HG02763 (cell line): ENCODE data around the gene TTYH1.

ENCODE experiments used
- ATAC-seq: cut with Tn5 transposase; IDR thresholded peaks from one replicate; pipeline ENCODE4 v1.9.1; 2021; ENCODE audit warnings: mild to moderate bottlenecking, moderate library complexity; ENCODE audit not compliant: unreplicated experiment

Gene TTYH1

DNA sequence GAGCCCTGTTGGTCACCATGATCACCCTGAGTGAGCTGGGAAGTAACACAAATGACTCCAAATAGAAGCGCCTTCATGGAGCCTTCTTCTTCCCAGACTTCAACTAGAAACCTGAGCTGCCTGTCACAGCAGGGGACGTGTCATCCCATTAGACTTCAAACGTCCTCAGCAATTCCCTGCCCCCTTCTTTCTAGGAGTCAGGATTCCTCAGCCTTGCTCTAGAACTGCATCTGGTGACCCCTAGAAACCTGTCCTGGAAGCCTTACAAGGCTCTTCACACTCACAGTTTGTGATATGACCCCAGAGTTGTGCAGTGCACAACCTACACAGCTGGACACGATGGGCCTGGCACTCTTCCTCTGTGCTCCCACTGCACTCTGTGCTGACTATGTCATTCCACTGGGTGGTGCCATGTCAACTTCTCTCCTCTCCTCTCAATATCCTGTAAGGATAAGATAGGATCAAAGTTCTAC, 23.6 kb upstream of the TTYH1 start:
- no peak for ATAC-seq

DNA sequence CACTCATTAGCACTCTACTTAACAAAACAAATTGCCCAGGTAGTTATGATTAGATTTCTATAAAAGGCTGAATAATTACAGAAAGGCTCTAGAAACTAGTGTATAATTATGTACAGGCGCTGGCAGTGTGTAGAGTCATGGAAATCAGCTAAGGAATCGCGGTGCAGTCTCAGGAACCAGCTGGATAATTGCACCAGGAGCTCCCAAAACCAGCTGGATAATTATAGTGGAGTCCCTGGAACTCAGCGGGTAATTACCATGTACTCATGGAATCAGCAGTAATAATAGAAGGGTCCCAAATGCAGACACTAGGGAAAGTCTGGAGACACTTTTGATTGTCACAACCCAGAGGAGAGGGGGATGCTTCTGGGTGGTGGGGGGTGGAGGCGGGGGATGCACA, 23.2 kb upstream of the TTYH1 start:
- no peak for ATAC-seq

DNA sequence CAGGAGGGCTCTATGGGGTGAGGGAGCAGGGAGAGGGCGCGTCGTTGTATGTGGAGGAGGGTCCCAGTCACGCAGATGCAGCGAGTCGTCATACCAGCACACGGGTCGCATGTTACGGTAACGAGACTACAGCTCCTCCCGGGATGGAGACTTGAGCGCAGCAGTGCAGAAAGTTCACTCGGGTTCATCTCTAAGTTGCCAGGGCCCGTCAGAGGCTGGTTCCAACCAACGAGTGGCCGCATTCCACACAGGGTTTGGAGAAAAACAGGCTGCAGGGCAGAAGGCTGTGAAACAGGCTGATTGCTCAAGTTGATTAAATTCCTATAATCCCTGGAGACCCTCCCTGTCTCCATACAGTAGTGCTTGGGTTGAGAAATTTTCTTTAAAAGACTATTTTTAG, 21.9 kb upstream of the TTYH1 start:
- ATAC-seq, result no peak

DNA sequence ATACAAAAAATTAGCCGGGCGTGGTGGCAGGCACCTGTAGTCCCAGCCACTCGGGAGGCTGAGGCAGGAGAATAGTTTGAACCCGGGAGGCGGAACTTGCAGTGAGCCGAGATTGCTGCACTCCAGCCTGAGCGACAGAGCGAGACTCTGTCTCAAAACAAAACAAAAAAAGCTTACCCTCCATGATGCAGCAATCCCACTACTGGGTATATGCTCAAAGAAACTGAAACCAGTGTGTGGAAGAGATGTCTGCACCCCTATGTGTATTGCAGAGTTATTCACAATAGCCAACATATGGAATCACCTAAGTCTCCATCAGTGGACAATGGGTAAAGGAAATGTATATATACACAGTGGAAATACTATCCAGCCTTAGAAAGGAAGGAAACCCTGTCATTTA, 19.6 kb upstream of the TTYH1 start:
- ATAC-seq, result no peak

DNA sequence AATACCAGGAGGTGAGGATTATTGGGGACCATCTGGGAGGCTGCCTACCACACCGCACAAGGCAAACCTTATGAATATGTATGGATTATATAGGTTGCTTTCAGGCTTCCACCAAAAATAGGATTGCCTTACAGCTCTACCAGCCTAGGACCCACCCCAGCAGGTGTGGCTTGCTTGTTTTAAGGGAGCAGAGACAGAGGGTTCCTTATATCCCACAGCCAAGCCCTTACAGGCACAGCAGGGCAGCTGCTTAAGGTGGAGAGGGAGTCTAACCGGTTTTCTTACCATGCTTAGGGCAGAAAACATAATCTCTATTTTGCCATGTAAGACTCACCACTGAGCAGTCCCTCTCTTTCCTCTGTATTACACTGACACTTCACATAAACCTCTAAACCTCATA, 16.1 kb upstream of the TTYH1 start:
- no peak for ATAC-seq

DNA sequence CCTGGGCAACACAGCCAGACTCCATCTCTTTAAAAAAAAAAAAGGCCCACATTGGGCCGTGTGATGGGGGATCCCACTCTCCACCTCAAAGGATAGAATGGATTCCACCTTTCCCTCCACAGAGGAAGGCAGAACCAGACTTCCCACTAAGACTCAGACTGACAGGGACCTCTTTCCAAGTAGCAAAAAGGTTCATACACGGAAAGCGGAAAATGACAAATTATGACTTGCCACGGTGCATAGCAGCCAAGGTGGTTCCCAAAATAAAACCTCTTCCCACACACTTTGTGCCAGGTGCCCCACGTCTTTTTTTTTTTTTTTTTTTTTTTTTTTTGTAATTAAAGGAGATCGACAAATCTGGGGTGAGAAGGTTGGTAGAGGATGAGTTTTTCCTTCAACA, 14.4 kb upstream of the TTYH1 start:
- ATAC-seq, result no peak

DNA sequence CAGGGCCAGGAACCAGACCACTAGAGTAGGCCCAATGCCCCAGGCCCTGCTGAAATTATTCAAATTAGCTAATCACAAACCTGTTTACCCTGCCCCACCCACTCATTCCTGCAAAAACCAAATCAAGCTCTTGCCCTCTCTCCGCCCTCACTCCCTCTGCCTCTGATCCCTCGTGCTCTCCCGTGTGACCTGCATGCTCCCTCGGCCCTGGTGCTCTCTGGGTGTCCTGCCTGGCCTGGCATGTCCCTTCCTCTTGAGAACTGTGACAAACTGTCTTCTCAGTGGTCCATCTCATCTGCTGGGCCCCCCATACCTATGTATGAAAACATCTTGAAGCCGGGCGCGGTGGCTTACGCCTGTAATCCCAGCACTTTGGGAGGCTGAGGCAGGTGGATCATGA, 12.2 kb upstream of the TTYH1 start:
- ATAC-seq, result no peak

DNA sequence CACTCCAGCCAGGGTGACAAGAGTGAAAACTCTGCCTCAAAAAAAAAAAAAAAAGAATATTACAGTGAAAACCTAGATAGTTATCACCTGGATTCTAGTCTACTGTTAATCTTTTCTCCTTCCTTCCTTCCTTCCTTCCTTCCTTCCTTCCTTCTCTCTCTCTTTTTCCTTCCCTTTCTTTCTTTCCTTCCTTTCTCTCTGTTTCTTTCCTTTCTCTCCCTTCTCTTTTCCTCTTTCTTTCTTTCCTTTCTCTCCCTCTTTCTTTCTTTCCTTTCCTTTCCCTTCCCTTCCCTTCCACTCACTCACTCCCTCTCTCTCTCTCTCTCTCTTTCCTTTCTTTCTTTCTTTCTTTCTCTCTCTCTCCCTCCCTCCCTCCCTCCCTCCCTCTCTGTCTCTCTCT, 9.6 kb upstream of the TTYH1 start:
- no peak for ATAC-seq

DNA sequence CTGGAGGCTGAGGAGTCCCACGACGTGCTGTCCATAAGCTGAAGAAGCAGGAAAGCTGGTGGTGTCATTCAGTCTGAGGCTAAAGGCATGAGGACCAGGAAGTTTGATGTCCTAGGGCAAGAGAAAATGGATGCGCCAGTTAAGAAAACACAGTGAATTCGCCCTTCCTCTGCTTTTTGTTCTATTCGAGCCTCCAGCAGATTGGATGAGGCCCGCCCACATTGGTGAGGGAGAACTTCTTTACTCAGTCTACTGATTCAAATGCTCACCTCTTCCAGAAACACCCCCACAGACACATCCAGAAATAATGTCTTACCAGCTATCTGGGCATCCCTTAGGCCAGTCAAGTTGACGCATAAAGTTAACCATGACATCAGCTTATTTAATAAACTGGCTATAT, 7.5 kb upstream of the TTYH1 start:
- no peak for ATAC-seq

DNA sequence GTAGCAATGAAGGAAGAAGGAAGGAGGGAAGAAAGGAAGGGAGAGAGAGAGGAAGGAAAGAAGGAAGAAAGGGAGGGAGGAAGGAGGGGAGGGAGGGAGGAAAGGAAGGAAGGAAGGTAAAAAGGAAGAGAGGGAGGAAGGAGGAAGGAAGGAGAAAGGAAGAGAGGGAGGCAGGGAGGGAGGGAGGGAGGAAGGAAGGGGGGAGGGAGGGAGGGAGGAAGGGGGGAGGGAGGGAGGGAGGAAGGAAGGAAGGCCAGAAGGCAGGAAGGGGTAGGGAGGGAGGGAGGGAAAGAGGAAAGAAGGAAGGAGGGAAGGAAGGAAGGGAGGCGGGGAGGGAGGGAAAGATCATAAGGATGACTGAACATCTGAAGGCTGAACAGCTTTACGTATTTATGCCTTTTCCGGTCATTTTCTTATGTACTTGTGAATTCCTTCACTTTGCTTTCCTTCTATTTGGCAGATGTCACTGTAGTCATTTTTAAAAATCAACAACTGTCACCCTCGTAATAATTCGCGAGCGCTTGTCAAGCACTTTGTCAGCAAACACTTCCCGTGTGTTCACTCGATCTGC, 6.7 kb upstream of the TTYH1 start:
- no peak for ATAC-seq

DNA sequence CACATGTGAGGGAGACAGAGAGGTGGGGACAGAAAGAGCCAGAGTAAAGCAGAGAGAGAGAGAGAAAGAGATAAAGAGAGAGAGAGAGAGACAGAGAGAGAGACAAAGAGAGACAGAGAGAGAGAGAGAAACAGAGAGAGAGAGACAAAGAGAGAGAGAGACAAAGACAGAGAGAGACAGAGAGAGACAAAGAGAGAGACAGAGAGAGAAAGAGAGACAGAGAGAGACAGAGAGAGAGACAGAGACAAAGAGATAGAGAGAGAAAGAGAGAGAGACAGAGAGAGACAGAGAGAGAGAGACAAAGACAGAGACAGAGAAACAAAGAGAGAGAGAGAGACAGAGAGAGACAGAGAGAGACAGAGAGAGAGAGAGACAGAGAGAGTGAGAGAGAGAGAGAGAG, 4.2 kb upstream of the TTYH1 start:
- no peak for ATAC-seq

DNA sequence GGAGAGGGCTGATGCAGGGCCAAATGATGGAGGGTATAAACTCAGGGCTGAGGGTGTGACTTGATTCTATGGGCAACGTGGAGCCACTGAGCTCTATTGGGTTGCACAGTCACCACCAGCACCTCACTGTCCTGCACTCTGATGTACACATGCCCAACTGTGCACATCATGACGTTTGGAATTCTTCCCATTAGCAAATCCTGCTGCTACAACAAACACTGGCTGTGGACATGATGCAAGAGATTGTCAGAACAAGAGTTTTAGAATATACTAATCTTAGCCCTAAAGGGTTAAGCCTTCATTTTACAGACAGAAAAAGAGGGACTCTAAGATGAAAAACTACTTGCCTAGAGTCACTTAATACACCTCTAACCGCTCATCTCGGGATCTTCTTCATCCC, 2.4 kb upstream of the TTYH1 start:
- no peak for ATAC-seq

DNA sequence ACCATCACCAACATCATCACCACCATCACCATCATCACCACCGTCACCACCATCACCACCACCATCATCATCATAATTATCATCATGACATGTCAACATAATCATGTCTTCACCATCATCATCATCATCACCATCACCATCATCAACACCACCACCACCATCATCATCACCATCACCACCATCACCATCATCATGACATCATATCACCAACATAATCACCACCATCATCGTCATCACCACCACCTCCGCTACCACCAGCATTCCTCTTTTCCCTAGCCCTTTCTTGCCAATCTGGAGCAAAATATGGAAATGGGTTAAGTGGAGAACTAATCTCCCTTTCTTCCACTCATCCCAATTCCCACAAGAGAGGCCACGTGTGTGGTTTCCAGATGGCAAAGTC, 1.1 kb upstream of the TTYH1 start:
- no peak for ATAC-seq

DNA sequence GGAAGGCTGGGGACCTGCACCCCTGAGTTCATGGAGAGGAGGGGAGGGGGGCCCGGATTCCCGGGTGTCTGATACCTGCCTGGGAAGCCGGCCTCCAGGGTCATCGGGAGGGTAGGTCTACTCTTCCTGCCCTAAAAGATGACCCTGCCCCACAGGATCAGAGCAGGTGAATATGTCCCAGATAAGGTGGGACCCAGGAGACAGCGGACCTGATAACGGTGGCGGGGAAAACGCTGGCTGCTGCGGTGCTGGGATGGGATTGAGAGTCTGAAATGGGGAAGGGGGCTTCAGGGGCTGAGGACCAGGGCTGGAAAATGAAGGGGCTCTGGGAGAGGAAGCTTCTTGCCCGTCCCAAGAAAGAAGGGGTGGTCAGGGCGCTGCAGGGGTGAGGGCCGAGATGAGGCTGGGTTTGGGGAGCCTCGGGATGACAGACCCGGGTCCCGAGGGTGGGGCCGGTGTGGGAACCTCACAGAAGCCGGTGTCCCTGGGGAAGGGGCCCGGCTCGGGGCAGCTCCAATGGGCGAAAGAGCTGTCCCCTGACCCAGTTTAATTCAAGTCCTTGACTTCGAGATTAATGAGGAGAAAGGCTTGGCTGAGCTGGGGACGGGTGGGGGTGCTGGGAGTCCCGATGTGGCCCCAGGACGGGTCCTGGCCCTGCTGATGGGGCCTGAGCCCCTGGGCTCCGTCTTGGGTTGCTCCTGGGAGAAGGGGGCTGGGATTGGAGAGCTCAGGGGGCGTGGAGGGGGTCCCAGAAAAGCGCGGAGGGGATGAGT, 823 bp downstream of the TTYH1 start:
- ATAC-seq, result no peak

DNA sequence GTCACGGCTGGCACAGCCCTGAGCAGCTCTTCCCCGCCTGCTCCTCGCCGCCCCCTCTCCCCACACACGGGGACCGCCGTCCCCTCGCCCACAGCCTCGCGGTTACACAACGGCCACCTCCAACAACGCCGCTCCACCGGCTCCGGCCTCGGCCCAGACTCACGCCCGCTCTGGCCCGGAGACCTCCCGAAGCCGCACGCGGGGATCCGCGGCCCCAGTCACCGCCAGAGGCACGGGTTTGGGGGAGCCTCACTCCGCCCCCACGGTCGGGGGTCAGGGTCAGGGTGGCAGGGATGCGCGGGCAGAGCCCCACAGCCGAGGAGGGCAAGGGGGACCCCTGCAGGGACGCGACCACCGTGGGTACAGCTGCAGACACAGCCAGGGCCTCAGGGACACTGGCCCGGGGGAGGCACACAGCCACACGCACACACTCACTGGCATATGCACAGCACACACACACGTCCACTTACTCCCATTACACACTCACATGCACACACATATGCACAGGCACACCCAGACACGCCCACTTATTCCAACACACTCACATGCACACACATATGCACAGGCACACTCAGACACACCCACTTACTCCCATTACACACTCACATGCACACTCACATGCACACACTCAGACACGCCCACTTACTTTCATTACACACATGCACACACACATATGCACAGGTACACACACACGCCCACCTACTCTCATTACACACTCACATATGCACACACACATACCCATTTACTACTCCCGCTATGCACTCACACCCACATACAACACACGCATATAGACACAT, 1.6 kb downstream of the TTYH1 start:
- ATAC-seq, result no peak

DNA sequence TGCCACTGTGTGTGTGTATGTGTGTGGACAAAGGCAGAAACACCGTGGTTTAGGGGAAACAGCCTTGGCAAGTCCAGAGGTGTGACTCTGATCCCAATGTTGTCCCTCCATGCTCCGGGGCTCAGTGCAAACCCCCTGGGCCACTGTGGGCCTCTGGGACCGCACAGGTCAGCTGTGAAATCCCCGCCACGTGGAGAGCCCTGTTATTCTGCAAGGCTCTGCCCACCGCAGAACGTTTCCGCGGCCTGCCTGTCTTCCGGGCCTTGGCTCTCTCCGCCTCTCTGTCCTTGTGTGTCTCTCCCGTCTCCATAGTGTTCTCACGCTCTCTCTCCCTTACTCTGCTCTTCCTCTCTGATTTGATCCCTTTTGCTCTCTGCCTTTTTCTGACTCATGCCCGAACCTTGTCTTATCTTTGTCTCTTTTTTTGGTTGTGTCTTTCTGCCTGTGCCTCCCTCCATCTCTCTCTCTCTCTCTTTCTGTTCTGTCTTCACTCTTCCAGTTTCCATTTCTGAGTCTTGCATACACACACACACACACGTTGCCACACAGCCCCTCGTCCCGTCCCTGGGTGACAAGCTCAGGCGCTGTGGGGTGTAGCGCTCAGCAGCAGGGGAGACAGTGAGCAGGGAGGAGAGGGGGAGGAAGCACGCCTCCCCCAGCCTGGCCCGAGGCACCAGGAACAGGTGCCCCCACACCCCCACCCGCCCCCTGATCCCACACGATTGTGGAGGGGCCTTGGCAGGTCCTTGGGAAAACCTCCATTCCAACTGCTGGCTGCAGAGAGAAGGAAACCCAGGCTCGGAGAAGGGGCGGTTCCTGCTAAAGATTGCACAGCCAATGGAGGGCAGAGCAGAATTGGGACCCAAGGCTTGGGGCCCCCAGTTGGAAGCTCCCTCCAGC, 3.0 kb downstream of the TTYH1 start:
- ATAC-seq, result no peak

DNA sequence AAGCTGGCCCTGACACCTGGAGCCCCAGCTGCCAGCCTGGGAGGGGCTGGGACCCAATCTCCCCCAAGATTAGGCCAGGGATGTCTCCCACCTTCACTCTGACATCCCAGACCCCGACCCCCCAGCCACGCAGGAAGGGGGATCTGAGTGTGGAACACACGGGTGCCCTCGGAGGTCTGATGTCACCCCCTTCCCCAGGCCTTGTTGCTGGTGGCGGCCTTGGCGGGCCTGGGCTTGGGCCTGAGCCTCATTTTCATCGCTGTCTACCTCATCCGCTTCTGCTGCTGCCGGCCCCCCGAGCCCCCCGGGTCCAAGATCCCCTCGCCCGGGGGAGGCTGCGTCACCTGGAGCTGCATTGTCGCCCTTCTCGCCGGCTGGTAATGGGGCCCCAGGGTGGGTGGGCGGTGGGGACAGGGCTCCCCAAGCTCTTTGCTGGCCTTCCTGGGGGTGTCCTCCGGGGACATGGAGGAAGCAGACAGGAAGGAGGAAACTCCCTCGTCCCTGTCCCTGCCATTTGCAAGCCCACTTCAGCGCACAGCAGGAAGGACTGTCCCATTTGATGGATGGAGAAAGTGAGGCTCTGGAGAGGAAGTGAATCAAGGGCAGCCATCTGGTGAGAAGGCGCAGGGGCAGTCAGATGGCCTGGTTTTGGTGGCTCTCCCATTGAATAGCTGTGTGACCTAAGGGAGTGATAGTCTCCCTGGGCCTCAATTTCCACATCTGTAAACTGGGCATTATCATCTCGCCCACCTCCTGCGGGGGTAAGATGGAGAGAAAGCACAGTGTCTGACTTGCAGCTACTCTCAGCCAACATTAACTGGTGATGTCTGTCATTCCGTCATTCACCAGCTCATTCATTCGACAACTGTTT, 3.9 kb downstream of the TTYH1 start:
- no peak for ATAC-seq

DNA sequence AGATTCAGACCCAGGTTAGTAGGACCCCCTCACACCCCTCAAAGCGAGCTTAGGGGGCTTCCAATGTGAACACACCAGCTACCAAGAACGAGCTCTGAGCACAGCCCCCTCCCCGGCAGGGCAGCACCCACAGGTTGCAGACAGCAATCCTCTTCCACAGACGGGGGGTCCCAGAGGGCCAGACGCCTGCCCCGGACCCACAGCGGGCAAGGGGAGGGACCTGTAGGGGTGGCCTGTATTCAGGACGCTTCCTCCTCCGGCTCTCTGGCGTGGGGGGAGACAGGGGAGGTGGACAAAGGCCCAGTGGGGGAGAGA, 4.8 kb downstream of the TTYH1 start:
- ATAC-seq, result no peak

DNA sequence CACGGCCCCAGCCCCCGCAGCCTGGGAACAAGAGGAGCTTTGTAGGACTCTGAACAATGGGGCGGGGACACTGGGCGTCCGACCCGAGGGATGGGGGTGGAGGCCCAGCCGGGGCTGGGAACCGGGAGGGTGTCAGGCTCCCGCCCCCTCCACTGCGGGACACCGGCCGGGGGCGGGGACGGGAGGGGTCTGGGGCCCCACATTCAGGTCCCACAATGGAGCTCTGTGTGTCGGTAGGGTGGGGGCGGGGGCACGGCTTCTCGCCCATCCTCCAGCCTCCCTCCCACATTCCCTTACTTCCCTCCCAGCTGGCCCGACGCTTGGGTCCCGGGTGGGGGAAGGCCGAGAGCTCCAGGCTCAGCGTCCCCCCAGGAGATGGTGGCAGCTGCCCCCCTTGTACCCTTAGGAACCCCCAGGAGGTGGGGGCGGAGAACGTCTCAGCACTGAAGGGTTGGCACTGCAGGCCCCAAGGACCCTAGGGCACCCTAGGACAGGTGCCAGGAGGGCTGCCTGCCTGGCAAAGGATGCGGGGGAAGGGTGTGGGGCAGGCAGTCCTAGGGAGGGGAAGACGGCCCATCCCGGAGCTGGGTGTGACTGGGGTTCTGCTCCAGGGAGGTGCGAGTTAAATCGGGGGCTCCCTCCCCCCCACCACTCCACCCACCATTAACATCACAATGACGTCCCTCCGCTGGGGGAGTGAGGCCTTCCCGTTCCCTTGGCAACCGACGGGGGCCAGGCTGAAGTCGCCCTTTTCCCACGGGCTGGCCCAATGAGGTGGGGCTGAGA, 5.3 kb downstream of the TTYH1 start:
- ATAC-seq, result no peak

DNA sequence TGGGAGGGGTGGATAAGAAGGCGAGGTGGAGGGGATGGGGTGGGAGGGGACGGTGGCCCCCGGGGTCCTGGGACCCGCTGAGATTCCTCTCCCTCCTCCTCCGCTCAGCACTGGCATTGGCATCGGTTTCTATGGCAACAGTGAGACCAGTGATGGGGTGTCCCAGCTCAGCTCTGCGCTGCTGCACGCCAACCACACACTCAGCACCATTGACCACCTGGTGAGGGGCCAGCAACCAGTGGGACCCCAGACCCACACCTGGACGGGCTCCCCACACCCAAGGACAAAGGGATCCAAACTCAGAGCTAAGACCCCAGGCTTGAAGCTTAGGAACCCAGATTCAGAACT, 5.9 kb downstream of the TTYH1 start:
- no peak for ATAC-seq
